Natural killer cell (primary cell): ENCODE results near the gene MRM3. TPM values are rescaled to one million over a fixed set of nuclear protein-coding genes. Genes with fewer than 3 reads are reported as not detected.
"Not testable (repeated sequence)": the region's sequence is repeated elsewhere in the genome, so short reads cannot be mapped to it uniquely, and the experiment has no call there.

ENCODE experiments used
- ATAC-seq, 3 donors: fragments of 150-1000 bp in 2 of 3; fragments of 200-7000 bp in 1 of 3; cut with Tn5 transposase; 1 replicate in 1 of 3; 2 replicates in 2 of 3; pipeline ENCODE4 v1.10.0; 2021; ENCODE audit warnings: mild to moderate bottlenecking in 2 of 3, moderate library complexity in 2 of 3
- DNase-seq, 2 donors: peaks; one replicate each; pipeline versions ENCODE4 v3.0.0 to v3.0.0-alpha.2; 2013 to 2021; ENCODE audit warnings: mixed read lengths in 1 of 2
- H3K27ac ChIP-seq: one replicate; pipeline ENCODE4 v1.5.1; 2013; ENCODE audit warnings: mild to moderate bottlenecking, low read length
- H3K27me3 ChIP-seq: one replicate; pipeline ENCODE4 v1.6.1; 2013; ENCODE audit warnings: low read length; ENCODE audit not compliant: control insufficient read depth, insufficient read depth
- H3K36me3 ChIP-seq: one replicate; pipeline ENCODE4 v1.6.1; 2013; ENCODE audit warnings: low read length; ENCODE audit not compliant: control insufficient read depth, insufficient read depth
- H3K4me1 ChIP-seq: one replicate; pipeline ENCODE4 v1.6.1; 2013; ENCODE audit warnings: low read length; ENCODE audit not compliant: control insufficient read depth, insufficient read depth
- H3K4me3 ChIP-seq: one replicate; pipeline ENCODE4 v1.5.1; 2013; ENCODE audit warnings: low read length
- H3K9me3 ChIP-seq: one replicate; pipeline ENCODE4 v1.6.1; 2013; ENCODE audit warnings: low read length; ENCODE audit not compliant: control insufficient read depth, insufficient read depth
- H3K27ac Mint-ChIP-seq, 2 donors: one replicate each; pipeline ENCODE4 v1.8.0; 2022; ENCODE audit warnings: mild to moderate bottlenecking in 2 of 2, mixed read lengths in 2 of 2, moderate library complexity in 1 of 2
- H3K27me3 Mint-ChIP-seq, 2 donors: one replicate each; pipeline ENCODE4 v1.8.0; 2022; ENCODE audit warnings: low read depth in 2 of 2, mixed read lengths in 2 of 2
- H3K36me3 Mint-ChIP-seq: one replicate; pipeline ENCODE4 v1.8.0; 2022; ENCODE audit warnings: mixed read lengths
- H3K4me1 Mint-ChIP-seq, 2 donors: one replicate each; pipeline ENCODE4 v1.8.0; 2022; ENCODE audit warnings: mixed read lengths in 2 of 2
- H3K4me3 Mint-ChIP-seq: one replicate; pipeline ENCODE4 v1.8.0; 2022; ENCODE audit warnings: mild to moderate bottlenecking, moderate library complexity, mixed read lengths
- H3K9me3 Mint-ChIP-seq, 2 donors: one replicate each; pipeline ENCODE4 v1.8.0; 2022; ENCODE audit warnings: mixed read lengths in 2 of 2
- WGBS: methylation state at CpG from one replicate; pipeline ENCODE4 v1.1.7; 2013; ENCODE audit warnings: missing lambda C conversion rate; ENCODE audit not compliant: insufficient coverage; 5-methylcytosine and 5-hydroxymethylcytosine counted together
- intact Hi-C: fragments of 100-400 bp; cut with micrococcal nuclease; formaldehyde crosslinking; loops from one replicate; pipeline ENCODE4 v1.14.2; 2022
- total RNA-seq, 4 donors: library from RNA; stranded (reverse); fragments of 120-200 nt in 1 of 4; gene quantifications; one replicate each; pipeline versions ENCODE4 v1.2.3 to v1.2.4, GENCODE V29; 2013 to 2022
- TF ChIP-seq, protein P1 (sequence below): fragments of 200-600 bp; IDR thresholded peaks from one replicate; pipeline ENCODE4 v1.8.0; 2022; ENCODE audit warnings: antibody characterized with exemption

MRM3 gene
- total RNA-seq, 3 donors from 2014 or later (not counting 1 experiment from before 2014, with no cell fraction given) = 24.3 to 32.2 (median 31.9) TPM

DNA sequence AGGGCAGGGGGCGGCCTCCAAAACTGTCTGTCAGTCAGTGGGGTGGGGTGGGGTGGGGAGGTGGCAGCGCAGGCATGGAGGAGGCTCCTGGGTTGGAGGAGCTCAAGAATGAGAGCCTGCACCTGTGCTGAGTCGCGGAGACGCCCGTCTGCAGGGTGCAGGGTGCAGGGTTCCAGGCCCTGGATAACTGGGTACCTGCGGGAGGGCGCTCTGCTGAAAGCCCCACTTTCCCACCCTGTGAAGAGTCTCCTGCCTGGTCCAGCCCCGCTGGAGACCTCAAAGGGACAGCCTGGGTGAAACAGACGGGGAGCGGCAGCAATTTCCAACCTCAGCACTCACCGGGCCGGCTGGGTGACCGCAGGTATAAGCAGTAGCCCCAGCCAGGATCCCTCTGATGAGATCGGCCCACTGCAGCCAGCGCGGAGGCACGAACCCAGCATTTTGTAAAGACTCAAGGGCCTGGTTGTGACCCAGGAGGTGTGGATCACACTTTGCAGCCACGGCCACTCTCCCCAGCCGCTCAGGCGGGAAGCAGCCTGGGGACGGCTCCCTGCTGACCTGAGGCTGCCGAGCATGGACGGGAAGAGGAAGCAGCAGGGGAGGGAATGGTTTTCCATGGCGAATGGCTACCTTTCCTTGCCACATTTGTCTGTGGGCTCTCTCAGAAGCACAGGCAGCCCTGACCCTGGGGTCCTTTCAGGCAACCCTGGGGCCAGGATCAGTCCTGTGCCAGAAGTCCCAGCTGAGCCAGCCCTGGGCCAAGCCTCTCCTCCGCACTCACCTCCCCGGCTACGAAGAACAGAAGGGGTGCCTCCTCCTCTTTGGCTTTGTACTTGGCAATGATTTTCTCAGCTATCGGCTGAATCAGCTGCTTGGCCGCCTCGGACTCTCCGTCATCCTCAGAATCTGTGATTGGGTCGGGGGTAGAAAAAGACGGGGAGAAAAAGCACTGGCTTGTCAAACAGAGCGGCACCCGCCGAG is 21.0 kb downstream of the MRM3 start:
- no peaks in the 10 kb centered on the region for H3K36me3 Mint-ChIP-seq
- H3K27ac ChIP-seq = no peak overlapping the region
- no peak overlapping the region for H3K27ac Mint-ChIP-seq
- ATAC-seq (no peak), DNase-seq (no peak)
- no peak overlapping the region for H3K4me3 Mint-ChIP-seq
- TF ChIP-seq, protein P1, sequence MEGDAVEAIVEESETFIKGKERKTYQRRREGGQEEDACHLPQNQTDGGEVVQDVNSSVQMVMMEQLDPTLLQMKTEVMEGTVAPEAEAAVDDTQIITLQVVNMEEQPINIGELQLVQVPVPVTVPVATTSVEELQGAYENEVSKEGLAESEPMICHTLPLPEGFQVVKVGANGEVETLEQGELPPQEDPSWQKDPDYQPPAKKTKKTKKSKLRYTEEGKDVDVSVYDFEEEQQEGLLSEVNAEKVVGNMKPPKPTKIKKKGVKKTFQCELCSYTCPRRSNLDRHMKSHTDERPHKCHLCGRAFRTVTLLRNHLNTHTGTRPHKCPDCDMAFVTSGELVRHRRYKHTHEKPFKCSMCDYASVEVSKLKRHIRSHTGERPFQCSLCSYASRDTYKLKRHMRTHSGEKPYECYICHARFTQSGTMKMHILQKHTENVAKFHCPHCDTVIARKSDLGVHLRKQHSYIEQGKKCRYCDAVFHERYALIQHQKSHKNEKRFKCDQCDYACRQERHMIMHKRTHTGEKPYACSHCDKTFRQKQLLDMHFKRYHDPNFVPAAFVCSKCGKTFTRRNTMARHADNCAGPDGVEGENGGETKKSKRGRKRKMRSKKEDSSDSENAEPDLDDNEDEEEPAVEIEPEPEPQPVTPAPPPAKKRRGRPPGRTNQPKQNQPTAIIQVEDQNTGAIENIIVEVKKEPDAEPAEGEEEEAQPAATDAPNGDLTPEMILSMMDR = no peak
- H3K4me3 ChIP-seq = no peak overlapping the region
- 84% methylated on average over 37 of the region's 37 CpGs for WGBS
- no peaks in the 10 kb centered on the region for H3K27me3 ChIP-seq
- H3K27me3 Mint-ChIP-seq = no peaks in the 10 kb centered on the region
- no peaks in the 10 kb centered on the region for H3K9me3 Mint-ChIP-seq
- H3K4me1 Mint-ChIP-seq = no peaks in the 10 kb centered on the region
- no peaks in the 10 kb centered on the region for H3K36me3 ChIP-seq
- H3K9me3 ChIP-seq = no peaks in the 10 kb centered on the region
- no peaks in the 10 kb centered on the region for H3K4me1 ChIP-seq
- intact Hi-C loops = no loop called here

DNA sequence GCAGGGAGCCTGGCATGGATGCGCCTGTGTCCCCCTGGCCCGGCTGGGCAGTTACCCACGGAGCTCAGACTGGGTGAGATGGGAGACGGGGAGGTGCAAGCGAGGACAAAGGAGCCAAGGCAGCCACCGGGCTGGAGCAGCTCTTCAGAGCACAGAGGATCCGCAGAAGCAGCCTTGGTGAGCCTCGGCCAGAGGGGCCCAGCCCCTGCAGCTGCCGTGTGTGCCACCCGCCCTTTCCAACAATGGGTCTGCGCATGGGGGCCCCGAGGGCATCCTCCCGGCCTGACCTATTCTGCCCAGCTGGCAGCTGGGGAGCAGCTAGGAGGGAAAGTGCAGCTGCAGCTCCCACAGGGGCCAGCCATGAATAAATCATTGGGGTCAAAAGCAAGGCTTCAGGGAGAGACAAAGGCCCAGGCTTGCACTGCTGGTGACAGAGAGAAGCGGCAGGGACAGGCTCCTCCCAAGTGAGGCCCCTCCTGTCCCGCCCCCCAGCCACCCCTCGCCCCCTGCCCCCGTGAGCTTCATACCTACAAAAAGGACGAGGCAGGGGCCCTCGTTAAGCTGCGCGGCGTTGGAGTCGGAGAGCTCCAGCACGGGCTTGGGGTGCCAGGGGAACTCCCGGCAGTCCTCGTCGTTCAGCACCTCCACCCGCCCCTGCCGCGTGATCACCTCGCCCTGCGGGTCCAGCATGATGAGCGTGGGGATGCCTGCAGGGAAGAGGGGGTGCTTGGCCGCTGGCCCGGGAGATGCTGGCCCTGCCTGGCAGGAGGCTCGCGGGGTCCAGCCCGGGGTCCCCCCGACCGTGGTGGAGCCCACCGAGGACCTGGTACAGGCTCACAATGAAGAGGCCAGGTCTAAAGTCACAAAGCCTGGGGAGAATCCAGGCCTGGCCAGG is 22.6 kb downstream of the MRM3 start:
- Mint-ChIP-seq H3K27me3 (no peaks in the 10 kb centered on the region), H3K4me3 (no peak overlapping the region), H3K9me3 (no peaks in the 10 kb centered on the region), H3K4me1 (no peaks in the 10 kb centered on the region), H3K36me3 (no peaks in the 10 kb centered on the region), H3K27ac (no peak overlapping the region)
- DNase-seq (no peak), ATAC-seq (no peak)
- WGBS = 90% methylated on average over 41 of the region's 41 CpGs
- Histone ChIP-seq H3K4me3 (no peak overlapping the region), H3K4me1 (no peaks in the 10 kb centered on the region), H3K9me3 (no peaks in the 10 kb centered on the region), H3K36me3 (no peaks in the 10 kb centered on the region), H3K27me3 (no peaks in the 10 kb centered on the region), H3K27ac (no peak overlapping the region)
- TF ChIP-seq, protein P1 = no peak
- intact Hi-C loops = no loop called here

DNA sequence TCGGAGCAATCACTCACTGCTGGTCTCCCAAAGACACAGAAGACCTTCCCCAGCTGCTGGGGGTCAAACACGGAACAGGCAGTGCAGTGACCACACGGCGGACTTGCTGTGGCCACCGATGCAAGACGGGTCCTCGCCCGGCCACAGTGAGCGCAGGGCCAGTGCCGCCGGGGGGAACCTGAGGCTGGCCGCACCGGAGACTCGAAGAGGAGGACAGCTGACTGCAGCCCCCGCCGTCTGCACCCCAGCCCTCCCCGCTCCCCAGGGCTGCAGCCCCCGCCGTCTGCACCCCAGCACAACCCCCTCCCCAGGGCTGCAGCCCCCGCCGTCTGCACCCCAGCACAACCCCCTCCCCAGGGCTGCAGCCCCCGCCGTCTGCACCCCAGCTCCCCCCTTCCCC is 23.7 kb downstream of the MRM3 start:
- intact Hi-C loops, ATAC-seq, H3K4me1 ChIP-seq, DNase-seq, H3K27ac Mint-ChIP-seq, H3K4me3 Mint-ChIP-seq, H3K27ac ChIP-seq, H3K36me3 ChIP-seq, H3K4me1 Mint-ChIP-seq, H3K36me3 Mint-ChIP-seq, H3K4me3 ChIP-seq, H3K9me3 ChIP-seq, H3K27me3 Mint-ChIP-seq, H3K27me3 ChIP-seq, H3K9me3 Mint-ChIP-seq: not testable (repeated sequence)
- whole genome bisulfite sequencing = 90% methylated on average over 19 of the region's 23 CpGs

DNA sequence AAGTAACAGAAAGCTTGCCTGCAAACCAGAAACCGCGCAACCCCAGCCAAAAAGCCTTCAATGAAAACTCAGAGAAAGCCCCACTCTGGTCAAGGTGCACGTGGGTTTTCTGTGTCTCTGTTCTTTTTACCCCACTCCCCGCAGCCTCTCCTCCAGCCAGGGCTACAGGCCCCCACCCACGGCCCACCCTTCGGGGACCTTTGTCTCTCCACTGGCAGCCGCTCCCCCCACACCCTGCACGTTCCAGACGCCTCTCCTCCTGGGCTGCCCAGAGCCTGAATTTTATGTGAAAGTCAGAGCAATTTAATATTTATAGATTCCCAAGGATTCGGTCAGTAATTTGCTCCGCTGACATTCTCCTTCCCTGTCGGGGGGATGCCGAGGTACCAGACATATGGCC is 24.2 kb downstream of the MRM3 start:
- Histone ChIP-seq H3K4me3 (no peak overlapping the region), H3K27ac (no peak overlapping the region), H3K4me1 (no peaks in the 10 kb centered on the region), H3K27me3 (no peaks in the 10 kb centered on the region), H3K9me3 (no peaks in the 10 kb centered on the region), H3K36me3 (no peaks in the 10 kb centered on the region)
- H3K9me3 Mint-ChIP-seq = no peaks in the 10 kb centered on the region
- no peak overlapping the region for H3K27ac Mint-ChIP-seq
- DNase-seq (no peak), ATAC-seq (no peak)
- TF ChIP-seq, protein P1 = no peak
- 78% methylated on average over 11 of the region's 13 CpGs for WGBS
- H3K36me3 Mint-ChIP-seq = no peaks in the 10 kb centered on the region
- intact Hi-C loops = no loop called here
- H3K4me3 Mint-ChIP-seq = no peak overlapping the region
- H3K27me3 Mint-ChIP-seq = peaks cover 0 to 3% of the 10 kb centered on the region in 2 donors
- H3K4me1 Mint-ChIP-seq = no peaks in the 10 kb centered on the region
